ENCODE data around the gene PASD1.
"Not testable (repeated sequence)": the region's sequence is repeated elsewhere in the genome, so short reads cannot be mapped to it uniquely, and the experiment has no call there.

PASD1 gene, protein sequence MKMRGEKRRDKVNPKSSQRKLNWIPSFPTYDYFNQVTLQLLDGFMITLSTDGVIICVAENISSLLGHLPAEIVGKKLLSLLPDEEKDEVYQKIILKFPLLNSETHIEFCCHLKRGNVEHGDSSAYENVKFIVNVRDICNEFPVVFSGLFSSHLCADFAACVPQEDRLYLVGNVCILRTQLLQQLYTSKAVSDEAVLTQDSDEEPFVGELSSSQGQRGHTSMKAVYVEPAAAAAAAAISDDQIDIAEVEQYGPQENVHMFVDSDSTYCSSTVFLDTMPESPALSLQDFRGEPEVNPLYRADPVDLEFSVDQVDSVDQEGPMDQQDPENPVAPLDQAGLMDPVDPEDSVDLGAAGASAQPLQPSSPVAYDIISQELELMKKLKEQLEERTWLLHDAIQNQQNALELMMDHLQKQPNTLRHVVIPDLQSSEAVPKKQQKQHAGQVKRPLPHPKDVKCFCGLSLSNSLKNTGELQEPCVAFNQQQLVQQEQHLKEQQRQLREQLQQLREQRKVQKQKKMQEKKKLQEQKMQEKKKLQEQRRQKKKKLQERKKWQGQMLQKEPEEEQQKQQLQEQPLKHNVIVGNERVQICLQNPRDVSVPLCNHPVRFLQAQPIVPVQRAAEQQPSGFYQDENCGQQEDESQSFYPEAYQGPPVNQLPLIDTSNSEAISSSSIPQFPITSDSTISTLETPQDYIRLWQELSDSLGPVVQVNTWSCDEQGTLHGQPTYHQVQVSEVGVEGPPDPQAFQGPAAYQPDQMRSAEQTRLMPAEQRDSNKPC

DNA sequence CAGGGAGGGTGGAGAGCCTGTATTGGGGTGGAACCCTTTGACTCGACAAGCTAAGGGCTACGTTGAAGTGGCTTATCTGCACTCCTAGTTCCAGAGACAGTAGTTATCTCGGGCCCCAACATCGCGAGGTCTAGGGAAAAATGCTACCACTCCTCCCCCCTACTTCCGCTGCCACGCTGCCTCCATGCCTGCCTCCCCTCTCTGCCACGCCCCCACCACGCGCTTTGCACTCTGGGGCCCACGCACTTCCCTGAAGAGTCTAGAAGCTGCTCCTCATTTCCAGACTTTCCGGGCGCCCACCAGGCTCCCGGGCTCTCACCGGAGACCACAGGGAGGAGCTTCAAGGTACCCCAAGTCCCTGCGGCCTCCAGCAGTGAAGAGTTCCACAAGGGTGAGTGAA is at the start of gene PASD1:
Gene PASD1, plus strand, starts transcription at position 227 of the 400 bp plus-strand sequence. CDS start 37,879 bp downstream, outside the sequence.
- no peak for DNase-seq

DNA sequence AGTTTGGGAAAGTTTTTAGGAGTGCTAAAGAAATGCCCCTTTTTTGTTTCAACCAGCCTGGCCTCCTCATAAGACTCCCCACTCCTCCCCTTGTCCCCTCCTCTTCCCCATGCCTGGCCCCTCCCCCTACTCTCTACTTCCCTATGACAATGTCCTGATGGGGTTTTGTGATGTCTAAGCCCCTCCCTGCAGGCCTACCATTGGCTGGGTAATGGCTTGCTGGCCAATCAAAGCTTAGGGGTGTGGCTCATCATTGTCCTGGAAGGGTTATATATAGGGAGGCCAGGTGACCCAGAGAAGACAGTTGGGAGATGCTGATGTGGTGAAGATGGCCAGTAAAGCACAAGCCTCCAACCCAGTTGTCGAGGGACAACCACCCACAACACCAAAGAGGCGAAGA is 48.2 kb upstream of the PASD1 start:
- DNase-seq, result no peak

DNA sequence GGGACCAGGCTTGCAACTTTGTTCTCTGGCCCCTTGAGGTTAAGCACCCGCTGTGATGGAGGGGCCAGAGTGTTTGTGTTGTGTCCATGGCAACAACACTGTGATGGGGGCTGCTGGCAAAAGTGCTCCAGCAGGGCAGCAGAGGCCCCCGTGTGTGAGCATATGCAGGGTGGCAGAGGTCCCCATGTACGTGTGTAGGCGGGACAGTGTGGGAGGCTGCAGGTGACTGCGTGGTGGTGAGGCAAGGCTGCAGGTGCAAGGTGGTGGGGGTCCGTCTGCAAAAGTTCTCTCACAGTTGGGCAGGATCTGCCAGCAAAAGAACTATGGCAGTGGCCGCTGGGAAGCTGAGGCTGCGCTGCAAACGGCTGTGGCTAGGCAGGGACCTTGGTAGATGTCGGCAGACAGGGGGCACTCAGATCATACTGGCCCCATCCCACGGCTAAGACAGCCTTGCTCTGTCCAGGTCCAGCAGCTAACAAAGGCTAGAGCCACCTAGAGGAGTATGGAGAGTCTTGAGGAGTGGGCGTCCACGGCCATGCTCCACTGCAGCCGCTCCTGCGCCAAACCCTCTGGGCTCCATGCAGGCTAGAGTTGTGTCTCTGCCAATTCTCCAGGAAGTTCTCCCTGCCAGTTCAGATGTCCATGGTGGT is 46.8 kb upstream of the PASD1 start:
- DNase-seq, result no peak

DNA sequence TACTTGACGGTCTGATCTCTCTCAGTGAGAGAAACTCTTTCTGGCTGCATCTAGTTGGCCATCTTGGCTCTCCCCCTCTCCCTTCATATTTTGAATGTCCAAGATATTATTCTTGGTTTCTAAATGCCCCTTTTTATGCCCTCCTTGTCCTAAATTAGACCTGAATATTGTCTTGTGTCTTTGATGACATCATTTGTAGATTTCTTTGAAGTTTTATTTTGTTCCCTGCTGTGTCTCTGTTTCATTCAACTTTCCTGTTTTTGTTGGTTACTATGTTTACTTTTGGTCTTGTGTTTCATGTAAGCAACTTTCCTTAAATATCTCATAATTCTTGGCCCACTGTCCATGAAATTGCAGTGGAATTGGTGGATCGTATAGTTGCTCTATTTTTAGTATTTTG is 46.1 kb upstream of the PASD1 start:
- DNase-seq, result no peak

DNA sequence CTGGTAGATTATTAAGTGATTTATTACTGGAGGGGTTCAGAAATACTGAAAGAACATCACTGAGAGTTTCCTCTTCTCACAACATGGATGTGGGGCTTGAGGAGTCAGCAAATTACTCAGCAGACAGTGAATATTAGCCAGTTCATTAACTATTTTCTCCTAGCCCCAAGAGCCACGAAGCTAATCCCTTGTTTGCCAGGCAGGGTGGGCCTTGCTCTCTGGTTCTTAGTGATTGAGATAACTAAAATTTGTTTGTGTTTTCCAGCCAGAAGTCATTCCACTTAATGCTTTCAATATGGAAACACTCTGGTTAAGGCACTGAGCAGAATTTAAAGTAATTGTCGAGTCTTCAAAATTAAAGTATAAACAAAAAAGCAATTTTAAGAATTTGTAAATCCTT is 40.1 kb upstream of the PASD1 start:
- no peak for DNase-seq

DNA sequence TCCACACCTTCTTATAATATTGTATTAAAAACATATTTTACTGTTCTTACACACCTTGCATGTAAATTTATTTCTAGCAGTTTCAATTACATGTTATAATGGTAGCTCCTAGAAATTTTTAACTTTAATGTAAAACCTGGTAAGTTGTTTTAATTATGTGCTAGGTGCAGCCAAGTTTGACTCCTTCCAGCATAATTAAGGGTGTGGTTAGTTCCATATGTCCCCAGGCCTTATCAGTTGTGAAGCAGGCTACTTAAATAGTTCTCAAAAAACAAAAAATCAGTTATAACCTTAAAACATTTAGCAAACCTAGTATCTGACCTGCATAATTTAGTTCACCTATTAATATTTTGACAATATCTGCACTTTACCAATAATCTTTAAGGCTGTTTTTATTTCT is 26.9 kb upstream of the PASD1 start:
- no peak for DNase-seq

DNA sequence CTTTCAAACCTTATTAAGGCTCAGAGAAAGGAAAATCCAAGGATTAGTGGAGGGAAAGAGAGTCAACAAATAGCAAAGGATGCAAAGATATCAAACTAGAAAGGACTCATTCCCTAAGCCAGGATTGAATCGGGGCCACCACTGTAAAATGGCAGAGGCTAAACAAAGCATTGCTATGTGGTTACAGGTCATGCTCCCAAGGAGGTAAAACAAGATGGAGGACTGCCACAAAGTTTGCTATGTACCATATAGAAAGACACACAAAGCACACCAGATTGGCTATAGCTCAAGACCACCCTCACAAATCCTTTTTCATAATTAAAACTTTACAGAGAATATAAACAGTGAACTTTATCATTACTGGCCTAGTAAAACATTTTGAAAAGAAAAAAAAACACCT is 25.9 kb upstream of the PASD1 start:
- no peak for DNase-seq

DNA sequence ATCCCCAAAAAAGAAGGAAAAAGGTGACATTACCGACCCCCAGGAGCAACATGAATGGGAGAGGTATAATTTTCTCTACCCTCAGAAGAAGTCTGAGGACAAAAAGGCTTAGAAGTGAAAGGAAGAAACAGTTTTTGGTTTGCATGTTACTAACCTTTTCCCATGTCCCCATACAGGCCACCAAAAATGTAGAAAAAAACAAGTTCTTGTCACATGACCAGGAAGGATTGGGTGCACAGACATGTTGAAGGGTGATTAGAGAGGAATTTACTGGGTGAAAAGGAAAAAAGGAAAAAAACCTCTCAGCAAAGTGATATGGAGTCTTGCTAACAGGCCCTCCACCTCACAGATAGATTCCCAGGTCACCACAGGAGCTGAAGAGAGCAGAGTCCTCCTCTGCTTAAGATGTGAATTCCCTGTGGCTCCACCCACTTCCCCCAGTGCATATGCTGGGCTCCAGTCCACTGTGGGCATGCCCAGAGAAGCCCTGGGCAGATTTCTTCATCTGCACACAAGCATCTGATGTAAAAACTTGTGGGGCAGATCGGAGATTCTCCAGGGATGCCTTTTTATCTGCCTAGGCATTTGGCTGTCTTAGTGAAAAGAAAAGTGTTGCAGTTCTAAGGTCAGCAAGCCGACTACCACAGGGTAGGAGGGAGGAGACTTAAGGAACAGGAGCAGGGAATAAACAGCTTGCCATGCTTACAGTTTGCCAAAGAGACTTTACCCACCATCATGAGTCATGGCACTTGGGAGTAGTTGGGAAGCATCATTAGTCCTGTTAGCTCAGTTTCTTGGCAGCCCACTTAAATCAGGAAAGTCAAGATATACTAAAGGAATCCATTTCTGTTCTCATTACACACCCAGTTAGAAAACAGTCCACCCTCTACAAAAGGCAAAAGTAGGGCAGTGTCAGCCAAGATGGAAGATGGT is 25.0 kb upstream of the PASD1 start:
- no peak for DNase-seq

DNA sequence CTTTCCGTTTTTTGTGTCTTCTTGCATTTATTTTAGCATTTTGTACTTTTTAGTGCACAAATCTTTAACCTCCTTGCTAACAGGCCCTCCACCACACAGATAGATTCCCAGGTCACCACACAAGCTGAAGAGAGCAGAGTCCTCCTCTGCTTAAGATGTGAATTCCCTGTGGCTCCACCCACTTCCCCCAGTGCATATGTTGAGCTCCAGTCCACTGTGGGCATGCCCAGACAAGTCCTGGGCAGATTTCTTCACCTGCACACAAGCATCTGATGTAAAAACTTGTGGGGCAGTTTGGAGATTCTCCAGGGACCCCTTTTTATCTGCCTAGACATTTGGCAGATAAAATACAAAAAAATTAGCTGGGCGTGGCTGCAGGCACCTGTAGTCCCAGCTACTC is 19.8 kb upstream of the PASD1 start:
- no peak for DNase-seq

DNA sequence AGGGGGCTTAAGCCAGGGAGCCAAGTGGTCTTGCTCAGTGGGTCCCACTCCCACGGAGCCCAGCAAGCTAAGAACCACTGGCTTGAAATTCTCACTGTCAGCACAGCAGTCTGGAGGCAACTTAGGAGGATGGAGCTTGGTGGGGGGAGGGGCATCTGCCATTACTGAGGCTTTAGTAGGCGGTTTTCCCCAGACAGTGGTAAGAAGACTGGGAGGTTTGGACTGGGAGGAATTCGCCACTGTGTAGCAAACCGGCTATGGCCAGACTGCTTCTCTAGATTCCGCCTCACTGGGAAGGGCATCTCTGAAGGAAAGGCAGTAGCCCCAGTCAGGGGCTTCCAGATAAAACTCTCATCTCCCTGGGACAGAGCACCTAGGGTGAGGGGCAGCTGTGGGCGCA is 17.2 kb upstream of the PASD1 start:
- not testable (repeated sequence) for DNase-seq

DNA sequence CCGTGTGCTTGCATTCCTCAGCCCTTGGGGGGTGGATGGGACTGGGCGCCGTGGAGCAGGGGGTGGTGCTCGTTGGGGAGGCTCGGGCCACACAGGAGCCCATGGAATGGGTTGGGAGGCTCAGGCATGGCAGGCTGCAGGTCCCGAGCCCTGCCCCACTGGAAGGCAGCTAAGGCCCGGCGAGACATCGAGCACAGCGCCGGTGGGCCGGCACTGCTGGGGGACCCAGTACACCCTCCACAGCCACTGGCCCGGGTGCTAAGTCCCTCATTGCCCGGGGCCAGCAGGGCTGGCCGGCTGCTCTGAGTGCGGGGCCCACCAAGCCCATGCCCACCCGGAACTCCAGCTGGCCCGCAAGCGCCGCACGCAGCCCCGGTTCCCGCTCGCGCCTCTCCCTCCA is 12.3 kb upstream of the PASD1 start:
- not testable (repeated sequence) for DNase-seq

DNA sequence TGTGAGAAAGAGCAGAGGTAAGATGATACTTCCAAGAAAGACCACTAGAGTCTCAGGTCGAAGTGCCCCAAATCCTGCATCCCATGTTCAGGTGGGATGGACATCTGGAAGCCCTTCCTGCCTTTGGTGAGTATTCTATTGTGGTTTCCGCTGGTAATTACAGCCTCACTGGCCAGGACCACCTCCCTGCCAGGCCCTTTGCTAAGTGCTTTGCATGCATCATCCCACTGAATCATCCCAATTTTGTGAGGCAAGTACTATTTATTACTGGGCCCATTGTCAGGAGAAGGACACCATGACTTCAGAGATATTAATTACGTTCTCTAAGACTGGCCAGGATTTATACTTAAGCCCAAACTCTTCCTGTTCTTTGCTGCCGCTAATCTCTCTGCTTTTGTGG is 10.7 kb upstream of the PASD1 start:
- no peak for DNase-seq

DNA sequence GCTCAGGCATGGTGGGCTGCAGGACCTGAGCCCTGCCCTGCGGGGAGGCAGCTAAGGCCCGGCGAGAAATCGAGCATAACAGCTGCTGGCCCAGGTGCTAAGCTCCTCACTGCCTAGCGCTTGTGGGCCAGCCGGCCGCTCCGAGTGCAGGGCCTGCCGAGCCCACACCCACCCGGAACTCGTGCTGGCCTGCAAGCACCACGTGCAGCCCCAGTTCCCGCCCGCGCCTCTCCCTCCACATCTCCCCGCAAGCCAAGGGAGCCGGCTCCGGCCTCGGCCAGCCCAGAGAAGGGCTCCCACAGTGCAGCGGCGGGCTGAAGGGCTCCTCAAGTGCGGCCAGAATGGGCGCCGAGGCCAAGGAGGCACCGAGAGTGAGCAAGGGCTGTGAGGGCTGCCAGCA is 8.2 kb upstream of the PASD1 start:
- DNase-seq, result not testable (repeated sequence)

DNA sequence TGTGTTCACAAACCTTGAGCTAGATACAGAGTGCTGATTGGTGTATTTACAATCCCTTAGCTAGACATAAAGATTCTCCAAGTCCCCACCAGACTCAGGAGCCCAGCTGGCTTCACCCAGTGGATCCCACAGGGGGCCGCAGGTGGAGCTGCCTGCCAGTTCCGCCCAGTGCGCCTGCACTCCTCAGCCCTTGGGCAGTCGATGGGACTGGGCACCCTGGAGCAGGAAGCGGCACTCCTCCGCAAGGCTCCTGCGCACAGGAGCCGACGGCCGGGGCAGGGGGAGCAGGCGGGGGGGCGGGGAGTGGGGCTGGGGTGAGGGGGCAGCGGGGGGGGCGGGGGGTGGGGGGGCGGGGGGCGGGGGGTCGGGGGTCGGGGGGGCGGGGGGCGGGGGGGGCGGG is 990 bp upstream of the PASD1 start:
- DNase-seq, result not testable (repeated sequence)

DNA sequence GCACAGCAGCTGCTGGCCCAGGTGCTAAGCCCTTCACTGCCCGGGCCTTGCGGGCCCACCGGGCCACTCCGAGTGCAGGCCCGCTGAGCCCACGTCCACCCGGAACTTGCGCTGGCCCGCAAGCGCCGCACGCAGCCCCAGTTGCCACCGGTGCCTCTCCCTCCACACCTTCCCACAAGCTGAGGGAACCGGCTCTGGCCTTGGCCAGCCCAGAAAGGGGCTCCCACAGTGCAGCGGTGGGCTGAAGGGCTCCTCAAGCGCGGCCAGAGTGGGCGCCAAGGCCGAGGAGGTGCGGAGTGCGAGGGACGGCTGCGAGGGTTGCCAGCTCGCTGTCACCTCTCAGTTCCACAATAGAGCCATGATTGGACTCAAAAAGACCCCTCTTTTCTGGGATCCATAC is 472 bp upstream of the PASD1 start:
- DNase-seq, result not testable (repeated sequence)

DNA sequence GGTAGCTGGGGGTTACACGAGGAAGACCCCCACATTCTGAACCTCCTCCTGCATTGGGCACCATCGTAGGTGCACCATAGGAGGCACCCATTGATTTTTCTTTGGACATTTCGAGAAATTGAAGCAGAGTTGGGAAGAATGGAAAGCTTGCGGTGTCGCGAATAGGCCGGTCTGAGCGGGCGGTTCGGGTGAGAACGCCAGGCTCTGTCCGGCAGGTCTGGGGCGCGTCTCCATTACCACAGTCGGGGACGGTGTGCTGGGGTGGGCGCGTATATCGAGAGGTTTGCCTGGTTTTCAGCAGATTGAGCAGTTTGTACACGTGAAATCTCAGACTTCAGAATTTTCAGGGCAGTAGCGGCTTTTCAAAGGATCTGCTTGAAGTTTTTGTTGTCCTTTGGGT is 560 bp downstream of the PASD1 start:
- no peak for DNase-seq

DNA sequence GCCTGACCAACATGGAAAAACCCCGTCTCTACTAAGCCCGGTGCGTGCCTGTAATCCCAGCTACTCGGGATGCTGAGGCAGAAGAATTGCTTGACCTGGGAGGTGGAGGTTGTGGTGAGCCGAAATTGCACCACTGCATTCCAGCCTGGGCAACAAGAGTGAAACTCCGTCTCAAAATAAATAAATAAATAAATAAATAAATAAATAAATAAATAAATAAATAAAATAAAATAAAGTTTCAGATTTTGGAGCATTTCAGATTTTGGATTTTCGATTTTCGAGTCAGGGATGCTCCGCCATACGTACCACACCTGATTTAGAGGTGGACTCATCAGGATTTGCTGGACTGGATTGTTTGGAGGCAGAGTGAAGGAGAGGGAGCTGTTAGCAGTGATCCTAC is 3.4 kb downstream of the PASD1 start:
- not testable (repeated sequence) for DNase-seq

DNA sequence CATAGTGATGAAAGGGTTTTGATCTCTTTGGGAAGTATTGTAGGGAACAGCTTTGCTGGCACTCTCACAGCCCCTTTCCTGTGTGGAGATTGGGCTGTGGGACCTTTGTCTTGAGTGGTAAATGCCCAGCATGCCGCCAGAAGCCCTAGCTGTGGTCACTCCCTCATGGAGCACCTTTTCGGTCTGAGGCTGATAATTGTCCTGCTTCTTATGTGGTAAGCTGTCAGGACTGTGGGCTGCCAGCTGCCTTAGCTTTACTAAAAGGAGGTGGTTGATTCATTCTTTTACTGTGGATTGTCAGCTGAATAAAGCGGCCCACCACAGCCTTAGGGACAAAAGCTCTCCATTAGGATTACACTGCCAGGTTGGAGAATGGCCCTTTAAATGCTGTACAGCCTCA is 7.1 kb downstream of the PASD1 start:
- DNase-seq, result no peak

DNA sequence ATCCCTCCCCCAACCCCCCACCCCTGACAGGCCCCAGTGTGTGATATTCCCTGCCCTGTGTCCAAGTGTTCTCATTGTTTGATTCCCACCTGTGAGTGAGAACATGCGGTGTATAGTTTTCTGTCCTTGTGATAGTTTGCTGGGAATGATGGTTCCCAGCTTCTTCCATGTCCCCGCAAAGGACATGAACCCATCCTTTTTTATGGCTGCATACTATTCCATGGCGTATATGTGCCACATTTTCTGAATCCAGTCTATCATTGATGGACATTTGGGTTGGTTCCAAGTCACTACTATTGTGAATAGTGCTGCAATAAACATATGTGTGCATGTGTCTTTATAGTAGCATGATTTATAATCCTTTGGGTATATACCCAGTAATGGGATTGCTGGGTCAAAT is 29.9 kb downstream of the PASD1 start:
- DNase-seq, result not testable (repeated sequence)

DNA sequence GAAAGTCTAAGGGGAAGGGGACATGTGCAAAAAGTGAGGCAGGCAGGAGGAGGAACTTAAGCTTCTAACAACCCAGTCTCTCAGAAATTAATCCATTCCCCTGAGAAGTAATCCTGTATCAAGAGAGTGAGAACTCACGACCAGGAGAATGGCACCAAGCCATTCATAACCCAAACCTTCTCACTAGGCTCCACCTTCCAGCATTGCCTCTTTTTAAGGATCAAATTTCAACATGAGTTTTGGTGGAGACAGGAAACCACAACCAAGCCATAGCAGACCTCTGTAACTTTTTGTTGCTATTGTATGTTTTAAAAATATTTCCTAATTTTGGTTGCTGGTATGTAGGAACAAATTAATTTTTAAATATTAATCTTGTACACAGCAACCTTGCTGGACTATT is 32.8 kb downstream of the PASD1 start:
- DNase-seq, result no peak

DNA sequence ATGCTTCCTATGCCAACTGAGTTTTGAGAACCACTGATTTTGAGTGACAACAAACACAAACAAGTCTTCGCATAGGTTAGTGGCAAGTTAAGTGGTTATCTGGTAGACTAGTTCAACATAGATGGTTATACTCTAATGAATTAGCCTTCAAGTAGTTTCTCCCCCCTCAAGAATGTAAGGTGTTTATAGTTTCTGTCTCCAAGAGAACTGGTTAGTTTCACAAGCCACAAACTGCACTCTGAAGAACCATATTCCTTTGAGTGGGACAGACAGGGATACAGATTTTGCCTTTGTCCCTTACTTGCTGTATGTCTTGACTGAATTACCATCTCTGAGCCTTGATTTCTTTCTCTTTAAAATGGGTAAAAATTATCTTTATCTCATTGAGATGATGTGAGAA is 41.5 kb downstream of the PASD1 start:
- no peak for DNase-seq

DNA sequence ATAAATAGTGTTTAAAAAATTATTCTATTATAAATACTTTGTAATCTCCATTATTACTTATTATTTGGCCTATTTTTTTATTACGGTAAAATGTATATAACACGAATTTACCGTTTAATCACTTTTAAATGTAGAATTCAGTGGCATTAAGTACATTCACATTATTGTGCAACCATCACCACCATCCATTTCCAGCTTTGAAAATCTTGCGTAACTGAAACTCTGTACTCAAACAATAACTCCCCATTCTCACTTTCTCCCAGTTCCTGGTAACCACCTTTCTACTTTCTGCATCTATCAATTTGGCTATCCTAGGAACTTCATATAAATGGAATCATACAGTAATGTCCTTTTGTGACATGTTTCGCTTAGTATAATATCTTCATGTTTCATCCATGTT is 45.7 kb downstream of the PASD1 start:
- DNase-seq, result no peak

DNA sequence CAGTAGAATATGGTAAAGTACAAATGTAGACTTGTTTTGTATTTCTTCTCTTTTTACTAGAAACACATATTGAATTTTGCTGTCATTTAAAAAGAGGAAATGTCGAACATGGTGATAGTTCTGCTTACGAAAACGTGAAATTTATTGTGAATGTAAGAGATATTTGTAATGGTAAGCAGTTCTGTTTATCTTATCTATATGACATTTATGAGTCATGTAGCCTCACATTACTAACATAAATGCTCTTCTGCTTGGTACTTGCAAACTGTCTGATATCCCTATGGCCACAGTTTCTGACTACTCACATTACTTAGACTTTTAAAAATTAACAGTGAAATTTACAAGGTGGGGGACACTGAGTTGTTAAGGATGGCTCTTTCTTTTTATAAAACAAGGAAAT is 57.9 kb downstream of the PASD1 start:
- DNase-seq, result no peak
